Mesenteric fat pad (tissue), 1 donor: ENCODE data around the gene LAMA4. TPM values are rescaled to one million over a fixed set of nuclear protein-coding genes. Genes with fewer than 3 reads are reported as not detected.

Experiments
- DNase-seq: peaks from one replicate; pipeline ENCODE4 v3.0.0-alpha.2; 2020; ENCODE audit warnings: low spot score
- total RNA-seq: library from RNA; stranded (reverse); fragmentation: NEBNext Ultra II Directional; extraction: Animal tissue kit (Norgen Biotek cat#: 25700); gene quantifications from one replicate; pipeline ENCODE4 v1.2.1, GENCODE V29; 2021
- donor health status: DM: yes; HTN: yes; CAD: no.

The LAMA4 gene
- total RNA-seq, 1 donor from 2014 or later, result 418 TPM

GRCh38 chr6:112241820-112242429, 12.4 kb downstream of the LAMA4 start:
- no peak for DNase-seq

- DNase-seq, result no peak
These were observed 16.8 kb downstream of the LAMA4 start for GRCh38 chr6:112237595-112237994.

- DNase-seq, result no peak
These were observed 17.3 kb downstream of the LAMA4 start for GRCh38 chr6:112237066-112237465.

- no peak for DNase-seq
These were observed 18.4 kb downstream of the LAMA4 start for GRCh38 chr6:112235956-112236355.

- no peak for DNase-seq
These were observed 19.8 kb downstream of the LAMA4 start for GRCh38 chr6:112234601-112235000.

- DNase-seq, result no peak
These were observed 20.5 kb downstream of the LAMA4 start for GRCh38 chr6:112233847-112234246.

GRCh38 chr6:112232845-112233256, 21.5 kb downstream of the LAMA4 start:
- no peak for DNase-seq

- no peak for DNase-seq
These were observed 22.7 kb downstream of the LAMA4 start for GRCh38 chr6:112231594-112232060.

- no peak for DNase-seq
These were observed 23.2 kb downstream of the LAMA4 start for GRCh38 chr6:112231164-112231563.

GRCh38 chr6:112228480-112229332, 25.7 kb downstream of the LAMA4 start:
- DNase-seq, result no peak

- no peak for DNase-seq
These were observed 26.4 kb downstream of the LAMA4 start for GRCh38 chr6:112227992-112228391.

- DNase-seq, result no peak
These were observed 27.0 kb downstream of the LAMA4 start for GRCh38 chr6:112227411-112227810.

- no peak for DNase-seq
These were observed 28.7 kb downstream of the LAMA4 start for GRCh38 chr6:112225691-112226090.

GRCh38 chr6:112224088-112224487, 30.3 kb downstream of the LAMA4 start:
- no peak for DNase-seq

GRCh38 chr6:112223070-112223861, 31.1 kb downstream of the LAMA4 start:
- no peak for DNase-seq

GRCh38 chr6:112221981-112222852, 32.1 kb downstream of the LAMA4 start:
- no peak for DNase-seq

- DNase-seq, result no peak
These were observed 32.8 kb downstream of the LAMA4 start for GRCh38 chr6:112221561-112221960.

GRCh38 chr6:112218563-112218962, 35.8 kb downstream of the LAMA4 start:
- DNase-seq, result no peak

- no peak for DNase-seq
These were observed 37.5 kb downstream of the LAMA4 start for GRCh38 chr6:112216662-112217551.
